Fibroblast of the aortic adventitia (primary cell): ENCODE results near the gene CDK11B. TPM values are rescaled to one million over a fixed set of nuclear protein-coding genes. Genes with fewer than 3 reads are reported as not detected.

ENCODE experiments used
- DNase-seq: peaks from one replicate; pipeline ENCODE4 v3.0.0-alpha.2; 2010; ENCODE audit warnings: low read depth
- H3K4me3 ChIP-seq: 2 replicates; pipeline ENCODE4 v1.5.1; 2011; ENCODE audit warnings: low read depth, mild to moderate bottlenecking, control low read depth, low read length, moderate library complexity
- total RNA-seq: library from RNA; depleted of rRNA; stranded (reverse); fragments of >200 nt; gene quantifications from 2 replicates; pipeline ENCODE4 v1.2.3, GENCODE V29; 2012; ENCODE audit warnings: low replicate concordance
- TF ChIP-seq, protein P1 (sequence below): IDR thresholded peaks from 2 replicates; pipeline ENCODE4 v1.5.1; 2011; ENCODE audit warnings: mild to moderate bottlenecking, low read length, control low read depth, inconsistent platforms; ENCODE audit not compliant: insufficient read depth

Gene CDK11B
- total RNA-seq, 1 donor, result 10.5 TPM

DNA sequence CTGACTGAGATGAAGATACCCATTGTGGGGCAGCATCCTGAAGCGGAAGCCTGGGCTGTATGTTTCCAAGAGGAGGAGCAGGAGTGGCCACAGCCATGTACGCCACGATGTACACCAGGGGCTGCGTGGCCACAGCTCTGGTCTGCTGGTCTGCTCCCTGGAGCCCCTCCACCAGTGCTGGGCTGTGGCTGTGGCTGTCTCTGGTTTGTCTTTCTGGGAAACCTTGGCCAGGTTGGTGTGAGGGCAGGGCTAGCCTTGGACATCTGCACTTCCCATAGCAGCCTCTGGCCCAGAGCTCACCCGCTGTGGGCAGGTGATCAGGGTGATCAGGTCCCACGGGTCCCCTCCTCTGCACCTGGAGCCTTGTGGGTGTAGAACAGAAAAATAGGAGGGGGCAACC lies 40.9 kb downstream of the CDK11B start:
- DNase-seq, result no peak
- H3K4me3 ChIP-seq, result no peak overlapping the region
- TF ChIP-seq, protein P1, sequence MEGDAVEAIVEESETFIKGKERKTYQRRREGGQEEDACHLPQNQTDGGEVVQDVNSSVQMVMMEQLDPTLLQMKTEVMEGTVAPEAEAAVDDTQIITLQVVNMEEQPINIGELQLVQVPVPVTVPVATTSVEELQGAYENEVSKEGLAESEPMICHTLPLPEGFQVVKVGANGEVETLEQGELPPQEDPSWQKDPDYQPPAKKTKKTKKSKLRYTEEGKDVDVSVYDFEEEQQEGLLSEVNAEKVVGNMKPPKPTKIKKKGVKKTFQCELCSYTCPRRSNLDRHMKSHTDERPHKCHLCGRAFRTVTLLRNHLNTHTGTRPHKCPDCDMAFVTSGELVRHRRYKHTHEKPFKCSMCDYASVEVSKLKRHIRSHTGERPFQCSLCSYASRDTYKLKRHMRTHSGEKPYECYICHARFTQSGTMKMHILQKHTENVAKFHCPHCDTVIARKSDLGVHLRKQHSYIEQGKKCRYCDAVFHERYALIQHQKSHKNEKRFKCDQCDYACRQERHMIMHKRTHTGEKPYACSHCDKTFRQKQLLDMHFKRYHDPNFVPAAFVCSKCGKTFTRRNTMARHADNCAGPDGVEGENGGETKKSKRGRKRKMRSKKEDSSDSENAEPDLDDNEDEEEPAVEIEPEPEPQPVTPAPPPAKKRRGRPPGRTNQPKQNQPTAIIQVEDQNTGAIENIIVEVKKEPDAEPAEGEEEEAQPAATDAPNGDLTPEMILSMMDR, result no peak

GRCh38 chr1:1617516-1617915 lies 41.3 kb downstream of the CDK11B start:
- peak overlapping the region; percentile 88 for H3K4me3 ChIP-seq
- DNase-seq, result no peak
- TF ChIP-seq, protein P1, result no peak

- H3K4me3 ChIP-seq, result peak overlapping the region; percentile 88
- no peak for DNase-seq
- TF ChIP-seq, protein P1, result no peak
Measured at GRCh38 chr1:1616838-1617237, 42.0 kb downstream of the CDK11B start.

- peak; percentile 18 for DNase-seq
- TF ChIP-seq, protein P1, result no peak
- peak overlapping the region; percentile 88 for H3K4me3 ChIP-seq
Measured at GRCh38 chr1:1616045-1616790, 42.6 kb downstream of the CDK11B start.

DNA sequence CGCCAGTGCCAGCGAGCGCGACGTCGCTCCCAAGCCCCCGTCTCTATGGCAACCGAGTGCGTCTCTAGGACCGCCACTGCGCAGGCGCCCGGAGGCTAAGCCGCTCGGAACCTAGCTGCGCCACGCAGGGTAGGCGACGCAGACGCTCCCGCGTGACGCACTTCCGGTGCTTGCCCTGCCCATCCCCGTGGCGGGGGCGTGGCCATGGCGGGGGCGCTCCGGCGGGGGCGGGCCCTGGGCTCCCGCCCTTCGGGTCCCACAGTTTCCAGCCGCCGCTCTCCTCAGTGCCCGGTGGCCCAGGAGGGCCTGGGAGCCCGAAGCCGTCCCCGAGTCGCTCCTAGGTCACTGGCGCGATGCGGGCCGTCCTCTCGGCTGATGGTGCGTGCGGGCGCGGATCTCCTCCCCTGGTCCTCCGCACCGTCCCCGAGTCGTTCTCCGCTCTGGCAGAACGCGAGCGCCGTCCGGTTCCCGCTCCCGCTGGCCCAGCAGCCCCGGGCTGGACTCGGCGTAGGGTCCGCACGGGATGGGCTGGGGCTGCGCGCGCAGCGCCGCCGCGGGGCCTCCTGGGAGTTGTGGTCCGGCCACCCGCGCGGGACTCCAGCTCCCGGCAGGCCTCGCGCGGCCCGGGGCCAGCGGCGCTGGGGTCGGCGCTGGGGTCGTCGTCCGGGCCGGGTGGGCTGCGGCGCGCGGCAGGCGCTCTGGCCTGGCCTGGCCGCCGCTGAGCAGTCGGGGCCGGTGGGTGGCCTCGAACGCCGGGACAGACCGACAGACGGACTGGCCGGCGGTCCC lies 43.4 kb downstream of the CDK11B start, which contains the start of gene MIB2:
MIB2 (plus strand) TSS at position 245 of the 789 bp plus-strand sequence. CDS start 7,953 bp downstream, outside the sequence.
- H3K4me3 ChIP-seq, result peak within 1 kb of the TSS; percentile 88
- TF ChIP-seq, protein P1, result no peak
- DNase-seq, result peak; percentile 94

DNA sequence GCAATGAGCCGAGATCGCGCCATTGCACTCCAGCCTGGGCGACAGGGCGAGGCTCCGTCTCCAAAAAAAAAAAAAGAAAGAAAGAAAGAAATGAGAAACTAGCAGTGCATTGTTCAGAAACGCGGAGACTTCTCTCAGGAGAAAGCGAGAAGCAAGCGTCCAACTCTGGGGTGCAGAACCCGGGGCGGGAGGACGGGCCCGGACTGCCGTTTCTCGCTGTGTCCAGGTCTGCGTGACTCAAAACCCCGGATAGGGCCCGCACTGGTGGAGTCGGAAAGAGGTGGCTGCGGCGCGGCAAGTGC lies 43.9 kb downstream of the CDK11B start:
- TF ChIP-seq, protein P1, result no peak
- no peak for DNase-seq
- peak overlapping the region; percentile 88 for H3K4me3 ChIP-seq
